GM12865 (cell line): Measurements from ENCODE around the gene RASGEF1C.
"Not testable (repeated sequence)": the region's sequence is repeated elsewhere in the genome, so short reads cannot be mapped to it uniquely, and the experiment has no call there.

Experiments used
- DNase-seq: peaks from one replicate; pipeline ENCODE4 v3.0.0; 2010; ENCODE audit warnings: low read depth
- H3K4me3 ChIP-seq: 2 replicates; pipeline ENCODE4 v1.5.1; 2011; ENCODE audit warnings: mild to moderate bottlenecking, low read depth, low read length, control low read depth
- CTCF ChIP-seq: IDR thresholded peaks from 2 replicates; pipeline ENCODE4 v1.5.1; 2011; ENCODE audit warnings: low read length, control low read depth, low read depth, inconsistent platforms; ENCODE audit not compliant: insufficient read depth; ENCODE audit errors: missing control alignments

The RASGEF1C gene

GRCh38 chr5:180130291-180130869, 78.6 kb downstream of the RASGEF1C start:
- no peak for DNase-seq
- no peak for TF ChIP-seq CTCF
- no peak overlapping the region for H3K4me3 ChIP-seq

GRCh38 chr5:180129291-180130190, 79.5 kb downstream of the RASGEF1C start:
- no peak for TF ChIP-seq CTCF

GRCh38 chr5:180128671-180129261, 80.2 kb downstream of the RASGEF1C start:
- H3K4me3 ChIP-seq: no peak overlapping the region
- no peak for TF ChIP-seq CTCF
- DNase-seq: no peak

More at GRCh38 chr5:180129291-180130190, 79.5 kb downstream of the RASGEF1C start:
- no peak for DNase-seq
- H3K4me3 ChIP-seq: no peak overlapping the region

- TF ChIP-seq CTCF: no peak
- no peak overlapping the region for H3K4me3 ChIP-seq
- DNase-seq: no peak
Observed at GRCh38 chr5:180127682-180128670, 81.0 kb downstream of the RASGEF1C start.

GRCh38 chr5:180126716-180127681, 82.0 kb downstream of the RASGEF1C start:
- TF ChIP-seq CTCF: peak; percentile 81
- no peak overlapping the region for H3K4me3 ChIP-seq
- DNase-seq: no peak

GRCh38 chr5:180126156-180126555, 82.9 kb downstream of the RASGEF1C start:
- H3K4me3 ChIP-seq, DNase-seq: not testable (repeated sequence)

- not testable (repeated sequence) for DNase-seq, H3K4me3 ChIP-seq
Observed at GRCh38 chr5:180124662-180125061, 84.3 kb downstream of the RASGEF1C start.
